T-helper 2 cell (primary cell): ENCODE measurements around the gene ATG7.
"Not testable (repeated sequence)": the region's sequence is repeated elsewhere in the genome, so short reads cannot be mapped to it uniquely, and the experiment has no call there.

Experiments used
- DNase-seq, 5 experiments: peaks; one replicate each; pipeline versions ENCODE4 v3.0.0 to v3.0.0-alpha.2; 2012 to 2022

The ATG7 gene

DNA sequence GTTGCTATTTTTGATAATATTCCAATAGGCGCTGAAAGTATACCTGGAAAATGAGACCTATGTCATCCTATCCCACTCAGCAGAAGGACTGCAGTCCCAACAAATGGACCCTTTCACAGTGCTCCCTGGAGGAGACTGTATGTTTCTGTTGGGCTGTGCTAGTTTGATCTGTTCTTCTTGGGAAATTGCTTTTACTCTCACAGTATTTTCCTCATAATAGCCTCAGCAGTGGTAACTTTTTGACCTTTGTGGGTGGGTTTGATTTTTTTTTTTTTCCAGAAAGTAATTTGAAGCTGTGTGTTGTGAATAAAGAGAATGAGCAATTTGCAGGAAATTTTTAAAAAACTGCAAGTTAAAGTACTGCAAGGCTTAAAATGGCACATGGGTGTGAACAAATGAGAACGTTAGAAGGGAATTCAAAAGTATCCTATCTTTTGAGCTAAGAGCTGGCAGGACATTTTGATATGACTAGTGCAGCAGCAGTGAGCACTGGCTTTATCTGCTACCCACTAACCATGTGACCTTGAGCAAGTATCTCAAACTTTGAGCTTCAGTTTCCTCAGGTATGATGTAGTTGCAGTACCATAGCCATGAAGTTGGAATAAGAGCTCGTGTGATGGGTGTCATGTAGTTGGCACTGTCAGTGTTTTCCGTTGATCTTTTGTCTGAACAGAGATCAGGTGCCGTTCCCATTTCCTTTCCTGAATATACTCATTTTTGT is 118.4 kb downstream of the ATG7 start:
- no peak for DNase-seq

DNA sequence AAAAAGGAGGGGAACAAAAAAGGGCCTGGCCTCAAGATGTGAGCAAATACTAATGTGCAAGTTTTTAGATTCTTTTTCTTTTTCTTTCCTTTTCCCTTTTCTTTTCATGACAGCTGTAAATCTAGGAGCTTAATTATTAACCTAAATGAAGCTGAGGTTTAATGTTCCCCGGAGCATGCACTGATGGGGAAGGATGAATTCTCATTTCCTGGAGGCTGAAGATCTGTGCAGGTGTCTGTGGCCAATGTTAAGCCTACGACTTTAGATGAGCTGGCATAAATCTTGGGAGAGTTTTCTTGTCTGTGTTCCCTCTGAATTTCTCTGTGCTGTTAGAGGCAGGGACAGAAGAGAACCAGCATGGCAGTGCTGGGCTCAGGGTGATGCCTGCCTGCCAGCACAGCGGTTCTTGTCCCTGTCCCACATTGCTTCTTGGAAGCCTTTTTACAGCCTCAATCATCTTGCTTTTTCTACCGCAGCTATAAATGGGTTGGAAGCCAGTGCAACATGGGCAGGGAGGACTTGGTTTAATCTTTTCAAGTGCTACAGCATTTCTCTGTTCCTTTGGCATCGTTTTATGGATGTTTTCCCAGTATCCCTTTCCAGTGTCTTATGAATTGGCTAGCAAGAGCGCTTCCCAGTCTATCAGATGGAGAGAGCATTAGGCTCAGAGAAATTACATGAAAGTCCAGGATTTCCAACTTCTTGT is 119.1 kb downstream of the ATG7 start:
- DNase-seq = no peak

- DNase-seq = no peak
Observed at GRCh38 chr3:11392014-11392859, 120.0 kb downstream of the ATG7 start.

DNA sequence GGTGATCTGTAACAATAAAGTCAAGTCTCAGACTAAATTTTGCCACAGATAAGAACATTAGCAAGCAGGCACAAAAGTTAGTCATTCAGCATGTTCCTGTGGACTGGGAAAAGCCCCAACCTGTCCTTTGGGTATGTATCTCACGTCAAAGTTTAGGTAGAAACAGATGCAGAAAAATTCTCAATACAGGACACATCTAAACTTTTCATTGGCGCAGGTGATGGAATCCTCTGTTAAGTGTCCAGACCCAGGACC is 120.6 kb downstream of the ATG7 start:
- DNase-seq = no peak

DNA sequence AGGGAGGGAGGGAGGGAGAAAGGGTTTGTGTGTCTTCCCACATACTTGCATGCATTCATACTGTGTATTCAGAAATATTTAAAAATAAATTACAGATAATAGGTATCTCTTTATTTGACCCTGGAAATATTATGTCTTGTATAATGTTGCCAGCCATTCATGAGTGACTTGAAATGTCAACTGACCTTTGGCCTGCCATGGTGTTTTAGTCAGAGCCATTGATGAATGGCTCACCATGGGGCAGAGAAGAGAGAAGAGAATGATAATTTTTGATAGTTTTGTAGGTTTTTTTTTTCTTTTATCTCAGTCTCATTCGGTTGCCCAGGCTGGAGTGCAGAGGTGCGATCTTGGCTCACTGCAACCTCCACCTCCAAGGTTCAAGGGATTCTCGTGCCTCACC is 121.2 kb downstream of the ATG7 start:
- DNase-seq = no peak

DNA sequence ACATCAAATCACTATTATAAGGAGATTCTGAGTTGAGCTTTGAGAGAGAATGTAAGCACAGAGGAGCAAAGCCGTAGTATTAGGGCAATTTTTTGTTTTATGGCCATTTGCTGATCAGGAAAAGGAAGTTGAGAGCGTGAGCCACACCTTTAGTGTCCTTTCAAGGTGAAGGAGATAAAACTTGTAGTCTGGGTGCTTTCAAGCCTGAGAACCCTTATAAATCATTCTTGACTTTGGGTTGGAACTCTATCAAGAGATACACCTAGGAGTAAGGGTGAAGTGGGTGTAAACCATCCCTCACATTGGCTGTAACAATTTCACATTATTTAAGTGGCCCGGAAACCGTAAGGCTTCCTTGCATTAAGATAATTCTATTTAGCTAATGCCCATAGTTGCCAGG is 122.2 kb downstream of the ATG7 start:
- DNase-seq = no peak

DNA sequence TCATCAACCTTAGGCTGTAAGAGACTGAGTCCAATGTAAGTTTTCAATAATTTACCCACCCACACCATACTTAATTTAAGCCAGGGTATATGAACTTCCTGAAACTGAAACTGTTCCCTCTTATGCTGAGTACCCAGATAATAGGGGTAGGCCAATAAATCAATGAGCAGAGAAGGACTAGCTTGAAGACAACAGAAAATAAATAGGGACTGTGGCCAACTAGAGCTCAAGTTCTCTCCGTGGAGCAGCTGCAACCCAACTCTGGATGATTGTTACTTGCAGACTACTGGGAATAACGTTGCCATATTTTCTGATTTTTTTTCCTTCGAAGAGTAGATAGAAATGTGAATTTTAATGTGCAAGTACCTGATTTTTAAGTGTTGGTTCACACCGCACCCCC is 128.0 kb downstream of the ATG7 start:
- DNase-seq = no peak

- DNase-seq = no peak
Observed at GRCh38 chr3:11401434-11401833, 129.2 kb downstream of the ATG7 start.

DNA sequence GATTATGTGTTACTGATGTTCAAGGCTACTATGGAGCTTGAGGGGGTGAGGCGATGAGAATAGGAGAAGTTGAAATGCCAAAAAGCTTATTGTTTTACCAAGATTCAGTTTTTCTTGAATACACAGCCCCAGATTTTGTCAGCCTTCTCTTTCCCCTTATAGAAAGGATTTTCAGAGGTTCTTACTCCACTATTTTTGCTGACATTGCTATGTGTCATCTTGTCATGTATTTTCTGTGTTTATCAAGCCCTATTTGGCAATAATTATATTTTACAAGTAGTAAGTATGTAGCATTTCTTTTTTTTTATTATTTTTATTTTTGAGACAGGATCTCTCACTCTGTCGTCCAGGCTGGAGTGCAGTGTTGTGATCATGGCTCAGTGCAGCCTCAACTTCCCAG is 133.1 kb downstream of the ATG7 start:
- DNase-seq = no peak

DNA sequence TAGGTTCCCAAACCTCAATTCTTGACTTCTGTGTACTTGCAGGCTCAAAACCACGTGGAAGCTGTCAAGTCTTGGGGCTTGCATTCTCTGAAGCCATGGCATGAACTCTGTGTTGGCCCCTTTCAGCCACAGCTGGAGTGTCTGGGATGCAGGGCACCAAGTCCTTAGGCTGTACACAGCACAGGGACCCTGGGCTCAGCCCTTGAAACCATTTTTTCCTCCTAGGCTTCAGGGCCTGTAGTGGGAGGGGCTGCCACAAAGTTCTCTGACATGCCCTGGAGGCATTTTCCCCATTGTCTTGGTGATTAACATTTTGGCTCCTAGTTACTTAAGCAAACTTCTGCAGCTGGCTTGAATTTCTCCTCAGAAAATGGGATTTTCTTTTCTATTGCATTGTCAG is 135.4 kb downstream of the ATG7 start:
- no peak for DNase-seq

GRCh38 chr3:11408324-11408859 is 136.2 kb downstream of the ATG7 start:
- not testable (repeated sequence) for DNase-seq

- DNase-seq = no peak
Observed at GRCh38 chr3:11410564-11410963, 138.4 kb downstream of the ATG7 start.

- no peak for DNase-seq
Observed at GRCh38 chr3:11411956-11412355, 139.8 kb downstream of the ATG7 start.

GRCh38 chr3:11413071-11413470 is 140.9 kb downstream of the ATG7 start:
- no peak for DNase-seq

- DNase-seq = no peak
Observed at GRCh38 chr3:11415099-11415498, 142.9 kb downstream of the ATG7 start.

- no peak for DNase-seq
Observed at GRCh38 chr3:11420066-11420465, 147.9 kb downstream of the ATG7 start.

GRCh38 chr3:11422291-11422690 is 150.1 kb downstream of the ATG7 start:
- DNase-seq = no peak

GRCh38 chr3:11423868-11424267 is 151.7 kb downstream of the ATG7 start:
- DNase-seq = no peak

DNA sequence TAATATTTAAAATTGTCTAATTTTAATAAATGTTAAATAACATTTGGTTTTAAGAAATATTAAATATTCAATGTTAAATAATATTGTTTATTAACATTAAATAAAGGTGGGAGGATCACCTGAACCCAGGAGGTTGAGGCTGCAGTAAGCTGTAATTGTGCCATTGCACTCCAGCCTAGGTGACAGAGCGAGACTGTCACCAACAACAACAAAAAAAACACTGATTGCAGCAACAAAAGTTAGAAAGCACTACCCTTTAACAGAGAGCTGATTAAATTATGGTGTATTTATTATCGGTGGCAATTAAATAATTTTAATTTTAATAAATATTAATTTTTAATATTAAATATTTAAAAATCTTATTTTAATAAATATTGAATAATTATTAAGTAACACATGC is 152.1 kb downstream of the ATG7 start:
- no peak for DNase-seq

- no peak for DNase-seq
Observed at GRCh38 chr3:11430207-11430606, 158.0 kb downstream of the ATG7 start.

GRCh38 chr3:11430624-11431023 is 158.4 kb downstream of the ATG7 start:
- DNase-seq = no peak

GRCh38 chr3:11431319-11431718 is 159.1 kb downstream of the ATG7 start:
- no peak for DNase-seq

DNA sequence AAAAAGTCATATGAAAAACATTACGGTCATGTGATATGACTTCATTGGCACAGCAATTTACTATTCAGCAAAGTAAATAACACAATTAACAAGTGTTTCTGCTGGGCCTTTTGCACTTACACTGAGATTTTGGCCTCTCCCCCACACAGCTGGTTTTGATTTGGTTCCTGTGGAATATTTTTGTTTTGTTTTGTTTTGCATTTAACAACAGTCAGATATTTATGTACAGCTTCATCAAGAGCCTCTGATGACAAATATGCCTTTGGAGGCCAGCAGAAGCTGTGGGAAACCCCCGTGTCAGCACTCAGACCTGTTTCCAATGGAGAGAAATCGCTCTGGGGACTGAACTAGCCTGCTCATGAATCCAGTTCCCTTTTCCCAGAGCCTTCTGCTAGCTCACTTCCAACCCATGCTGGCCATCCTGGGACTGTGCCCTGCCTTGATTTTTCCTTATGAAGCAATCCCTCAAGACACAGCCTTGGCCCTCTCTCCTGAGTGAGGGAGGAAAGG is 161.9 kb downstream of the ATG7 start:
- no peak for DNase-seq
